ENCODE measurements around the gene EZR.
A peak's percentile ranks its signal among the peaks of the same experiment; 100 is the strongest.
"Not testable (repeated sequence)": the region's sequence is repeated elsewhere in the genome, so short reads cannot be mapped to it uniquely, and the experiment has no call there.

The EZR gene

DNA sequence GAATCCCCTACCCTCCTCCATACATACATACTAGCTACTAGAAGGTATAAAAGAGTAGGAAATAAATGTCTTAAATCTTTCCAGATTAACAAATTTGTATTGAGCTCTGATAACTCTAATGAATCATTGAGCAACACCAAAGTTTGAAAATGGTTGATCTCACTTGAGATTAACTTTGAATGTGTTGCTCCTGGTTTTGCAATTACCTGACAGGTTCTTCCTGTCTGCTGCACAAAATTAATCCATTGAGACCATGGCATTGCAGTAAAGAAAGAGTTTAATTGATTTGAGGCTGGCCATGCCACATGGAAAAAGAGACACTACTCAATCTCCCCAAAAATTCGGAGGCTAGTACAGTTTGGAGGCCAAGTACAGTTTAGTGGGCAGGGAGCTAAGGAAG lies 21.3 kb upstream of the EZR start:
- DNase-seq: no peak

DNA sequence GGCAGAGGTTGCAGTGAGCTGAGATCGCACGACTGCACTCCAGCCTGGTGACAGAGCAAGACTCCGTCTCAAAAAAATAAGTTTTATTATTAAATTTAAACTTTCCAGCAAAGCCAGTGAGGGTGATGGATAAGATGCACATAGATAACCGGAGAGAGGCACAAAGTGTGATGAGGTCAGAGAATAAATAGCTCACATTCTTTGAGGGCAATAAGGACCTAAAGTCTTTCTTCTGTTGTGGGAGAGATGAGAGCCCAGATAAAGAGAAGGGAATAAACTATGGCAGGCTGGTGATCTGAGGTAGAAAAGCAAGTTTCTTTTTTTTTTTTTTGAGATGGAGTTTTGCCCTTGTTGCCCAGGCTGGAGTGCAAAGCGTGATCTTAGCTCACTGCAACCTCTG lies 20.6 kb upstream of the EZR start:
- no peak for DNase-seq

DNA sequence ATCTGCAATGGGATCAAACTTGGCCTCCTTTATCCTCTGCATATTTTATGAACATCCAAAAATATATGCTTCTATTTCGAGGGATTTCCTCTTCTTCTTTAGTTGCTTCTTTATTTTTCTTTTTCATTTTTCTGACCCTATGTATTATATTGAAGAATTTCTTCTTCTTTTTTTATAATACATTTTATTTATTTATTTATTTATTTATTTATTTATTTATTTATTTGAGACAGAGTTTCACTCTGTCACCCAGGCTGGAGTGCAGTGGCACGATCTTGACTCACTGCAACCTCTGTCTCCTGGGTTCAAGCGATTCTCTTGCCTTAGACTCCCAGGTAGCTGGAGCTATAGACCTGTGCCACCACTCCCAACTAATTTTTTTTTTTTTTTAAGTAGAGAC lies 19.6 kb upstream of the EZR start:
- DNase-seq: not testable (repeated sequence)

DNA sequence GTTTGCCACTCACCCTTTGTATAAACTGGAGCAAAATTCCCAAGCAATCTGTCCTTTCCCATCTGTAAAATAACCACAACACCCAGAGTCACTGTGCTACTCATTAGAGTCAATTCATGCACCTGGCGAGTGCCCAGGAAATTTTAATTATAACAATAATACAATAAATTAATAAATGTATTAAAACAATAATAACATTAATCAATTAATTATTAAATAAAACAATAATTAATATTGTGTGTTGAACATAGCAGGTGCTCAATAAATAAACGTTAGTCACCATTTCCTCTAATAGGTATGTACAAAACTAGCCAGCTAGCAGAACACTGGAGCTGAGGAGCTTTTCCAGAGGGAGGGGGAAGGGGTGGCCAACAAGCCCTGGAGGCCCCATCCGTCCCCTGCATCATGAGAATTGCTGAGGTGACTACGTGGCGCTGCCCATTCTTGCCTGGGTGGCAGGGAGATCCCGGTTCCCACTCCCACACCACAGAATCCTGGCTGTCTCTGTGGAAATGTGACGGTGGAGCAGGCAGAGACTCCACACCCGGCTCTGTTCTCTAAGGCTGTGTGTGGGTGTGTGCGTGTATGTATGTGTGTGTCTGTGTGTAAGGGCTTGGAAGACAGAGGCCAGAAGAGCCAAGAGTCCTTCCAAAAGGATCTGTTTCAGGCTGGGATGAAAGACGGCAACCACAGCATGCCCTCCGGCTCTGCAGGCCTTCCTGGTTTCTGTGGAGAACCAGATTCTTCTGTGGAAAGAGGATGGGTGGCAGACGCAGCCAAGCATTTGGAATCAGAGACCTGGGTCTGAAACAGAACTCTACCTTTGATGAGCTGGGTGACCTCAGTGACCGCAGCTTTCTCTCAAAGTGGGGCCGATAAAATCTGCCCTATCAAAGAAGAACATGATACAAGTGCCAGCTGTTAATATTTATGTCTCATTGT lies 18.8 kb upstream of the EZR start:
- no peak for DNase-seq

DNA sequence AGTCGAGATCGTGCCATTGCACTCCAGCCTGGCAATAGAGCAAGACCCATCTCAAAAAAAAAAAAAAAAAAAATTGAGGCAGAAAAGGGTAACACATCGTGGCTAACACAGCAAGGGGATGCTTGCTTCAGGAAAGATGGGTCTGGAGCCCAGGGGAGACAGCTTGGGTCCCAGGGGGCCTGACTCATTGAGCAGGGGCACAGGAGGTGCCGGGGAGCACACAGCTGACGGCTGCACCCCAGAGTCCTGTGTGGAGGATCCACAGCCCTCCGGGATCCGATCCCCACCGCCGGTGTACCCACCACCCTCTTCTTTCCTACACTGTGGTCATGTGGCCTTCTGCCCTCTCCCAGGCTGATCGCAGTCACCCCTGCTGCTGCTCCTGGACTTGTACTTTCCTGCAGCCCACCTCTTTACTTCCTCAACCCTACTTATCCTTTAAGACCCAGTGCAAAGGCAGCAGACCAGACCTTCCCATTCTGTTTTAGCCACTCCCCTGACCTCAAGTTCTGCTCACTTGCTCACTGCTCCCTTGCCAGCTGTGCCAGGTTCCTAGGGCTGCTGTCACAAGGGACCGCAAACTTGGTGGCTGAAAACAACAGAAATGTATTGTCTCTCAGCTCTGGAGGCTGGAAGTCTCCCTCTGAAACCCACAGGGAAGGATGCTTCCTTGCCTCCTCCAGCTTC lies 17.6 kb upstream of the EZR start:
- DNase-seq: no peak

DNA sequence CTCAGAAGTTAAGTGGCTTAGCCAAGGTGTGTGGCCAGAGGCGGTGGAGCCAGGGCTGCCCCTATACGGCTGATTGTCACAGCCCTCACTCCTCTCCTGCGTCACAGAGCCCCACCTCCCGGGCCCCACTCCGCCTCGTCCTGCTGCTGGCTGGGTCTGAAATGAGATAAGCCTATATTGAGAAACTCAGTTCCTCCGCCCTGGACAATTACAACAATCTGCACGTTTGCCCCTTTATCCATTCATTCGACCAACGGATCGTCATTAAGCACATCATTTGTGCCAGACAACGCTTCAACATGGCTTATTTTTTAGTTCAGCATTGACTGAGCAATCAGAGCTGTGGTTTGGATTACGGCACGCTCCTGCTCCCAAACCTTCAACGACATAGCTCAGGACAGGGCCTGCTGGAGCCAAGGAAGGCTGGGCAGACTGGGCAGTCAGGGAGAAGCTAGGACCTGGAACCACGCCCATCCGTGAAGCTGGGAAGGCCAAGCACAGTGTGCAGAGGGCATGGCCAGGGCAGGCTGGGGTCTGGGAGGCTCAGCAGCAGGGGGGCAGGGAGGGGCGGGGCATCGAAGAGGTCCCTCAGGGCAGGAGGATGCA lies 16.6 kb upstream of the EZR start:
- DNase-seq: no peak

DNA sequence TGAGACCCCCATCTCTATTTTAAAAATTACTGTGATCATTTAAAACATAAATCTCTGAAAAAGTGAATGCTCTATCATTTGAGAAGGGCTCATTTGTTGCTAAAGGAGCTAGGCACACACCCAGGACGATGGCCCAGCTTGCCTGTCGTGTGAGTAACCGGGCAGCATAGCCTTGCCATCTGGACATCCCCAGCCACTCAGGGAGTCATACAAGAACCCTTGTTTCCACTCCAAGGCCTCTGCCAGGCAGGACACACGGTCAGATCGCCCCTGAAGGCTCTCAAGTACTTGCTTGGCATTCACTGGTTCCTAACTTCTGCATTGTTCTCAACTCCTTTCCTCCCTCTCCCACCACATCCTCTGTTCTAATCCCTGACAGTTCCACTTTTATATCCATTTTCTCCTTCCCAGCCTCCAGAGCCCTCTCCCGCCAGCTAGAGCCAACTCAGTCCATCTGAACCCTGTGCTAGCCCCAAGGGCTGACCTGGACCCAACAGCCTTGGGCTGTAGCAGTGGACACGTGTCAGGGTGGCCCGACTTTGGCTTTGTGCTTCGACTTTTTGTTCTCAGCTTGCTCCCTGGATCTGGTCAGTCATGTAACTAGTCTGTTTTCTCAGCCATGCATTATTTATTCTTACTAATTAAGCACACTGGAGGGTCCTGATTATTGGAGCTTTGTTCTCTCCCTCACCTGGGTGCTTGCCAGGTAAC lies 15.7 kb upstream of the EZR start:
- no peak for DNase-seq

DNA sequence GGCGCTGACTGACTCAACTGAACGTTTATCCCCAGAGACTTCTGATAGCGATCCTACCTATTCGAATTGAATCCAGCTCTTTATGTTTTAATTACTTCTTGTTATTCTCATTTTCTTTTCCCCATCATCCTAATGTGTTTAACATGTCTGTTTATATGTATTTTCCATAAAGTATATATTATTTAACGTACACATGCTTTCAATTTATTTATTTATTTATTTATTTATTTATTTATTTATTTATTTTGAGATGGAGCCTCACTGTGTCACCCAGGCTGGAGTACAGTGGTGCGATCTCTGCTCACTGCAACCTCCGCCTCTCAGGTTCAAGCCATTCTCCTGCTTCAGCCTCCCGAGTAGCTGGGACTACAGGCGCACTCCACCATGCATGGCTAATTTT lies 13.6 kb upstream of the EZR start:
- not testable (repeated sequence) for DNase-seq

DNA sequence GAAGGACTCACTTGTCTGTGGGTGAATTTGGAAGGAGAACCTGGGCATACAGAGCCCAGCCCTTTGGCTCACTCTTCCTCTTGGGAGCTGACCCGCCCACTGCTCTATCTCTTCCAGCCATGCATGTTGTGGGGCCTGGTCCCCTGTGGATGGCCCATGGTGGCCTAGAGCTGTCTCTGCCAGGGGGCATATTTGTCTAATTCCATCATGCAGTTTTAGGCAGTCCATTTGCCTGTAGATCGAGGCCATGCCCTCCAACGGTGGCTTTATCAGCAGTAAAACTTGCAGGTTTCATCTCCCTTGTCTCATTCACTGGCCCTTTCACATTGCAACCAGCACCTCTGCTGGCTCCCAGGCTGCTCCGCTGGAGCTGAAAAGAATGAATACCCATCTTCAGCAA lies 12.9 kb upstream of the EZR start:
- no peak for DNase-seq

DNA sequence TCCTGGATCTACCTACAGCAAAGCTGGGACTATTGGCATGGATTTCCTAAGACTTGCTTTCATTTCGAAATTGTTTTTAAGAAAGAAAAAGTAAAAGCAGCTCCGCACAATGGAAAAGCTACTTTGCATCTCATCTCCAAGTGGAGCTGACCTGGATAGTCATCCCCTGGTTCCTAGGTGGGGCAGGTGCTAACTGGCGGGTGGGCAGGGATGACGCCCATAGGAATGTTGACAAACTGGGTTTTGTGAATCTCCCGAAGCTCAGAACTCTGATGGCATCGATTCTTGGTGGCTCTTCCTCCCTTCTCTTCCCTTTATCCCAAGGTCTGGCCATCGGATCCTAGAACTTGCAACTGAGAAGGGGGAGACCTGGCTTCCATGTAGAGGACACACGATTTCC lies 12.4 kb upstream of the EZR start:
- no peak for DNase-seq

DNA sequence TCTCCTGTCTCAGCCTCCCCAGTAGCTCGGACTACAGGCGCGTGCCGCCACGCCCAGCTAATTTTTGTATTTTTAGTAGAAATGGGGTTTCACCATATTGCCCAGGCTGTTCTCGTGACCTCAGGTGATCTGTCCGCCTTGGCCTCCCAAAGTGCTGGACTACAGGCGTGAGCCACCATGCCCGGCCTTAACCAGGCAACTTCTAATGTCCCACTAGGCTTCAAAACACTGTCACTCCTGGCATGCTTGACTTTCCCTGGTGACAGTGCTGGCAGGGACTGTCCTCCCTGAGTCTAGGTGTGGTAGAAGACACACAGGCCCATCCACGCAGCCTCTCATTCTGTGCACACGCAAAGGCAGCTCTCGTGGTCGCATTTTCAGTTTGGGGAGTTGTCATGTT lies 11.6 kb upstream of the EZR start:
- no peak for DNase-seq

DNA sequence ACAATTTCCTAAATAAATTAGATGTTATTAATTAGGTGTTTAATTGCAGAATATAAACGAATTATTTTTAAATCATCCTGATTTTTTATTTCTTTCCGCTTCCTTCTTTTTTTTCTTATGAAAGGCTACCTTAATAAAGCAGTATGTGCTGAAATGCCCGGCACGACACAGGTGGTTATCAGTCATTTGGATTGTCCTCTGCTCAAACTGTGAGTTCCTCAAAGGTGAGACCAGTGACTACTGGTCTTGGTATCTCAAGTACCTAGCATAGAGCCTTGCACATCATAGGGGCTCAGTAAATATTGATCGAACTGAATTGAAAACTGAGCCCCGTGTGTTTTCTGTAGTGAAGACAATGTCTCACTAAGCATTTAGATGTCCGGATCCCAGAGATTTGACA lies 9.6 kb upstream of the EZR start:
- DNase-seq: no peak

DNA sequence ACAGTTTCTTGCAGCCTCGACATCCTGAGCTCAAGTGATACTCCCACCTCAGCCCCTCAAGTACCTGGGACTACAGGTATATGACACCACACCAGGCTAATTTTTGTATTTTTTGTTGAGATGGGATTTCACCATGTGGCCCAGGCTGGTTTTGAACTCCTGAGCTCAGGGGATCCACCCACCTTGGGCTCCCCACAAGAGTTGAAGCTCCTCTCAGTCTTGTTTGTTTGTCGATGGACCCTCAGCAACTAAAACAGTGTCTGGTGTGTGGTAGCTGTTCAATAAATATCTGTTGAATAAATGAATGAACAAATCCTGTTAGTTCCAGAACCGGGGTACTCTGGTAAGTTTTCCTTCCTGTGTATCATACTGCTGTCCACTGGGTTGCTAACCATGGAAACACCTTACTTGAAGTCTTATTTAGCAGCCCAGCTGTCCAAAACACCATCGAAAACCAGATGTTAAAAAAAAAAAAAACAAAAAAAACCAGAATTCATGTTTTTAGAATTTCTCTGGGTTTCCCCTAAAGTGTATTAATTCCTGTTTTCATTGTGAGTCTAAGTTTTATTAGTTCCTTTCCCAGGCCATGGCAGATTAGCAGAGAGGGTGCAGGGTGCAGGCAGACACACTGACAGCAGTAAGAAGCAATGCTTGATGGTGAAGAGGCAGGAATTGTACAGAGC lies 7.8 kb upstream of the EZR start:
- DNase-seq: no peak

DNA sequence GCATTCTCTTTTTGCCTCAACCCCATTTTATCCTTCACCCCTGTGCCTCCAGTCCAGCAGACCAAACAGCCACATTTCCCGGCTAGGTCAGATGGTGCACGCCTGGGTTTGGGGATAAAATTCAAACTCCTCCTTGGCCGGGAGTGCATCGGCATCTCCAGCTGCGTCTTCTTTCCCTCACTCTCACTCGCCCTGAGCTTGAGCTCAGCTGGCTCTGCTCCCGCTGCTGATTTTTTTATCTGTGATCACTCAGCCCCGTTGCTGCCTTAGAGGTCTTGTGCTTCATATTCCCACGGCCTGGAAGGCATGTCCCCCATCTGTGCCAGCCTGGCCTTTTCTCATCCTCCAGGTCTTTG lies 6.8 kb upstream of the EZR start:
- no peak for DNase-seq

DNA sequence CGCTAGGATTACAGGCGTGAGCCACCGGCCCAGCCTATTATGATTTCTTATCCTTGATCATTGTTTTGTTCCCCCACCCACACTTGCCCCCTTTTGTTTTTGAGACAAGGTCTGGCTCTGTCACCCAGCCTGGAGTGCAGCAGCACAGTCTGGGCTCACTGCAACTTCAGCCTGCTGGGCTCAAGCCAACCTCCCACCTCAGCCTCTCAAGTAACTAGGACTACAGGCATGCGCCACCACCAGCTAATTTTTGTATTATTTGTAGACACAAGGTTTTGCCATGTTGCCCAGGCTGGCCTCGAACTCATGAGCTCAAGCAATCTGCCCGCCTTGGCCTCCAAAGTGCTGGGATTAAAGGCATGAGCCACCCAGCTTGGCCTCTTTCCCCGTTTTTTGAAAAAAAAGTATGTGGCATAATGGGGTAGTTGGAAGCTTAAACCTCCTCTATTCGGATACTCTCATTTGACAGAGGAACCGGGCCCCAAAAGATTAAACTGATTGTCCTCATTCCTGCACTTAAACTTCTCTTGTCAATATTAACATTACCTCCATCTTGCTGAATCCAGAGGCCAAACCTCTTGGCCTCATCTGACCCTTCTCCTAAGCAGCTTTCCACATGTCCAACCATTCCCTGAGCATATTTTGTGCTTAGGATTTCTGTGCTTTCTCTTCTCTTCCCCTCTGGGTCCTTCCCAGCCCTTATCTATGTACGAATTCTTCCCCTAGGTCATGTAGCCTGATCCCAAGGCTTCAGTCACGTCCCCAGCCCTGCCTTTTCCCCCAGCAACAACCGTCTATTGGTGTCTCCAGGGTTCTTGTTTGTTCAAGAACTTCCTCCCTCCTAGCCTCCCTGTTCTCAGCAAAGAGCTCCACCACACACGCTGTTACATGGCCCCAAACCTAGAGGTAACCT lies 6.1 kb upstream of the EZR start:
- no peak for DNase-seq

DNA sequence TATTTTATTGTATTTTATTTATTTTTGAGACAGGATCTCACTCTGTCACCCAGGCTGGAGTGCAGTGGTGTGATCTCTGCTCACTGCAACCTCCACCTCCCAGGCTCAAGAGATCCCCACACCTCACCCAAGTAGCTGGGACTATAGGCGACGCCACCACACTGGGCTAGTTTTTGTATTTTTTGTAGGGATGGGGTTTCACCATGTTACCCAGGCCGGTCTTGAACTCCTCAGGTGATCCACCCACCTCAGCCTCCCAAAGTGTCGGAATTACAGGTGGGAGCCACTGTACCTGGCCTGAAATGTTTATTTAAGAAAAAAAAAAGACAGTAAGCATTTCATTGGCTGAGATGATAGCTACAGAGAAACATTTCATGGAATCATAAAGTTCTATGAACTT lies 4.4 kb upstream of the EZR start:
- DNase-seq: not testable (repeated sequence)

DNA sequence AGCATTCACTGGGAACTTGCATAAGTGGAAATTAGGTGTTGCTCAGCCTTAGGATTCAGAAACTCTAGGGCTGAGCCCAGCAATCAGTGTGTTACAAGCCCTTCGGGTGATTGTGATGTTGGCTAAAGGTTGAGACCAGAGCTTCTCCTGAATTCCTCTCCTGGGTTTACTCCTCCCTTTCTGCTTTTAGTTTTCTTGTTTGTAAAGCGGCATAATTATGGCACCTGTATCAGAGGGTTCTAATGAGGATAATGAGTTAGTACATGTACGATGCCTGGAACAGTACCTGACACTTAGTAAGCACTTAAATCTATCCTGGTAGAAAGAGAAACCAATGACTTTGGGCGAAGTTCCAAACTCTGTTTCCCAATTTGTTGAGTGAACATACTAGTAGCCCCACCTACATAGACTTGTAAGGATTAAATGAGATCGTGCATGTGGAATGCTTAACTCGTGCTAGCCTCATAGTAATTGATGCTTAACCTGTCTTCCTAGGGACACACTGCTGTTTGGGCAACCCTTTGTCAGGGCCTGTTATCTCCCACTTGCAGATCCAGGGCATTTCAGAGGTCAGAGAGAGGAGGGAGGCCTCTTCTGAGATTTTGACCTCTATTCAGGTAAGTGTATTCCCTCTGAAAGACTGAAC lies 932 bp upstream of the EZR start:
- DNase-seq: no peak

DNA sequence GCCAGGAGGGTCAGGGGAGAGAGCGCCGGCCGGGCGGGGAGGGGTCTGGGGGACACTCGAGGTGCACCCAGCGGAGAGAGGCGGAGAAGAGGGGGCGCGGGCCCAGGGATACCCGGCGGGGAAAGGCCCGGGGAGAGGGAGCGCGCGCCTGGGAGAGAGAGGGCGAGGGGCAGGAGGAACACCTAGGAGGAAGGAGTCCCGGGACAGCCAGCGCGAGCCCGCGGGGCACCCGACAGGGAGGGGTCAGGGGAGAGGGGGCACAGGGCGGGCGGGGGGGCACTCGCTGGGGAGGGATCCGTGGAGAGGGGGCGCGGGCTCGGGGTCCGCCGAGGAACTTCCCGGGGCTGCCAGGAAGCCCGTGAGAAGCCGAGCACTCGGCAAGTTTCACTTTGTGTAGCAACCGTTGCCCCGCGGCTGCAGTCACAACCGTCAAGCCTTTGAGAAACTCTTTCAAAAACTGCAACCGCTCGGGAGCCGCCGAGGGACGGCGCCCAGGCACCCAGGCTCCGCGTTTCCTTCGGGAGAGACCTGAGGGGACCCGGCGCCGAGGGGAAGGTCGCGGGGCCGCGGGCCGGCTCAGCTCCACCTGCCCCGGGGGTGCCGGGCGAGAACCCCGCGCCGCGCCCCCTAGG lies 471 bp downstream of the EZR start:
- DNase-seq: peak; percentile 72

DNA sequence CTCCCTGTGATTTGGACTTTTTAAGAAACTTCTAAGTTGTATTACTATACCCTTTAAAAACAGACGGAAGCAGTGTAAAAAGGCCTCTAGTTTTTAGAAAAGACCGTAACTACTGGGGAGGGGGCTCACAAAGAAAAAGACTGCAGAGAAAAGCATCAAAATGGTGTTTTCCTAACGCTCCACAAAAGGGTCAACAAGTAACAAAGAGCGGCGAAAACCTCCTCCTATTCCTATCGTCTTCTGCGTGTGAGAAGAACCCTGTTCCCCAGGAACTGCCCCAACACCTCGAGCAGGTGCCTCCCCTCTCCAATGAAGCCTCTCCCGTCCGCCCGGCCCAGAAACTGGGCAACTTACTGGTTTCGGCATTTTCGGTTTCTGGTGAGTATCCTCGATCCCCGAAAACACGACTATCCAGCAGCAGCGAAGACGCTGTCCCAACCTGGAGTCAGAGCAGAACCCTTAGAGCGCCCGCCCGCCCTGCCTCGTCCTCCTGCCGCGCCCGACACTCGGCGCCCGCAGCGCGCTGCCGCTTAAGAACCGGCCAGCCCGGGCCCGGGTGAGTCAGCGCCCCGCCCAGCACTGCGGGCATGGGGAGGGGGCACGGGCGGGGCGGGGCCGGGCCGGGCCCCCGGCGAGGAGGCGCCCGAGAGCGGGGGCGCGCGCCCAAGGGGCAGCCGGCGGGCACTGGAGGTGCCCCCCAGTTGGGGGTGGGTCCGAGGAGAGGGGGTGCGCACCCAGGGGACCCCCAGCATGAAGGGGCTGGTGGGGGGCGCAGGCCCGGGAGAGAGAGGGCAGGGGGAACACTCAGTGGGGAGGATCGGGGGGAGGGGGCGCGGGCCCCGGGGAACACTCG lies 1.2 kb downstream of the EZR start:
- peak; percentile 83 for DNase-seq
